ENCODE data around the gene COL6A5.
"Not testable (repeated sequence)": the region's sequence is repeated elsewhere in the genome, so short reads cannot be mapped to it uniquely, and the experiment has no call there.

GRCh38 chr3:130408253-130408652, 62.8 kb downstream of the COL6A5 start:
- TF ChIP-seq REST (IDR thresholded peaks at IDR 0.05; ENCODE audit: unreplicated experiment); CTCF (conservative IDR thresholded peaks at IDR 0.05; ENCODE audit: low read depth in 2 of 2); POLR2AphosphoS5 (IDR thresholded peaks at IDR 0.05; ENCODE audit: low read depth); CREB1 (CRISPR knock-in tag; IDR thresholded peaks at IDR 0.05; ENCODE audit: low read depth); EZH2 (IDR thresholded peaks at IDR 0.05; ENCODE audit: low read depth, unreplicated experiment); JUNB (IDR thresholded peaks at IDR 0.05; ENCODE audit: unreplicated experiment); STAT1 (IDR thresholded peaks at IDR 0.05; ENCODE audit: unreplicated experiment); EZH2phosphoT487 (IDR thresholded peaks at IDR 0.05; ENCODE audit: unreplicated experiment); ETS1 (IDR thresholded peaks at IDR 0.05); ZNF331 (CRISPR knock-in tag; IDR thresholded peaks at IDR 0.05; ENCODE audit: low read depth): not testable (repeated sequence)
